ENCODE results near the gene MEMO1. TPM values are rescaled to one million over a fixed set of nuclear protein-coding genes. Genes with fewer than 3 reads are reported as not detected.
"Not testable (repeated sequence)": the region's sequence is repeated elsewhere in the genome, so short reads cannot be mapped to it uniquely, and the experiment has no call there.

MEMO1 gene
- 82.3 and 85.8 TPM in 2 replicates for total RNA-seq (2014; rRNA removed; shearing (Covaris generic); ENCODE audit: low replicate concordance)

DNA sequence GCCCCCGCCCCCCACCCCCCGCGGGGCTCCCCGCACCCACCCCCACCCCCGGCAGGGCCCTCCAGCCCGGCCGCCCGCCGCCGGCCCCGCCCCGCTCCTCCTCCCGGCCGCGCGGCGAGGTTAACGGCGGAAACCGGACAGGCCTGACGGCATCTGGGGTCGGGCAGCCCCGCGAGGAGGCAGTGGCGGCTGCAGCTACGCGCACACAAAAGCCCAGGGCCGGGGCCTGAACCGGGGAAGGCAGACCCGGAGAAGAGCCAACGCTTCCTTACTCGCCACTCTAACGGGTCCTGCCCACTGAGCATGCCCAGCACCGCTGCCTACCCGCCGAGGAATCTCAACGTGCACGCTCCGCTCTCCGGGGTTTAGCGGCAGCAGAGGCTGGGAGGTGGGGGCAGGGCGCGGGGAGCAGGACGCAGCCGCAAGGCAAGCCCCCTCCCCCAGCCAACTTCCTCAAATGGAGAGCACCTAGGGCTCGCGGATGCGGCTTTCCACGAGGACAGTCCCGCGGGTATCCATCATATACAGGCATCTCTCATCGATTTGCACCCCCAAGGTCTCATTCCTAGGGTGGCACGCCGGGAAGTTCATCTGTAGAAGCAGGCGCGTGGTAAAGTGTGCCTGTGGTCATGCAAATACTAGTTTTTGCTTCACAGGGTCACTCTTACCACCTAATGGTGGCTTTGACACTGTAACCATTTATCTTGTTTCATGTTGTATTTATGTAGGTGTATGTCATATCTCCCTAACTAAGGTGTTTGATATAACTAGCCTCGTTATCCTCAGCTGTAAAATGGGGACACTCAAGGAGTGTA is at the start of gene MEMO1:
Gene MEMO1, minus strand, starts transcription at position 339 of the 815 bp plus-strand sequence. CDS start 761 bp downstream, outside the sequence.
- Histone ChIP-seq H3K36me3 (peaks cover 3% of the 10 kb centered on the region; the same call in 1 of the 2 replicates), H3K27me3 (no peaks in the 10 kb centered on the region), H3K9me3 (no peaks in the 10 kb centered on the region), H3K4me3 (peak within 1 kb of the TSS; percentile 93)
- peak; percentile 95 for DNase-seq

DNA sequence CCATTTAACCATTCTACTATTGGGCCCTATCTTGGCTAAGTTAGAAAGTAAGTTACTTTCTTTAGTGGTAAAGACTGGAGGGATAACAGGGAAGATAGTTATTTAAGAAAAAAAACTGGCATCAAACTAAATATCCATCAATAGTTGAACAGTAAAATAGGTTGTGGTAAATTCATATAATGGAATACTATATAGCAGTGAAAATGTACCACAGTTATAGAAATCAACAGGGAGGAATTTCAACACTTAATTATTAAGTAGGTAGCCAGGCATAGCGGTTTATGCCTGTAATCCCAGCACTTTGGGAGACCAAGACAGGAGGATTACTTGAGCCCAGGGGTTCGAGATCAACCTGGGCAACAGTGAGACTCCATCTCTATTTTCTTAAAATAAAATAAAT is 49.5 kb upstream of the MEMO1 start:
- Histone ChIP-seq H3K4me3 (no peak overlapping the region), H3K36me3 (no peaks in the 10 kb centered on the region), H3K9me3 (no peaks in the 10 kb centered on the region), H3K27me3 (no peaks in the 10 kb centered on the region)
- no peak for DNase-seq

GRCh38 chr2:32058130-32058529 is 47.3 kb upstream of the MEMO1 start:
- Histone ChIP-seq H3K36me3 (no peaks in the 10 kb centered on the region), H3K4me3 (no peak overlapping the region), H3K27me3 (no peaks in the 10 kb centered on the region), H3K9me3 (no peaks in the 10 kb centered on the region)
- peak; percentile 47 for DNase-seq

- H3K9me3 ChIP-seq, H3K27me3 ChIP-seq, H3K36me3 ChIP-seq, DNase-seq, H3K4me3 ChIP-seq: not testable (repeated sequence)
Observed at GRCh38 chr2:32054583-32054982, 43.8 kb upstream of the MEMO1 start.

GRCh38 chr2:32051836-32052439 is 41.1 kb upstream of the MEMO1 start:
- H3K36me3 ChIP-seq: no peaks in the 10 kb centered on the region

DNA sequence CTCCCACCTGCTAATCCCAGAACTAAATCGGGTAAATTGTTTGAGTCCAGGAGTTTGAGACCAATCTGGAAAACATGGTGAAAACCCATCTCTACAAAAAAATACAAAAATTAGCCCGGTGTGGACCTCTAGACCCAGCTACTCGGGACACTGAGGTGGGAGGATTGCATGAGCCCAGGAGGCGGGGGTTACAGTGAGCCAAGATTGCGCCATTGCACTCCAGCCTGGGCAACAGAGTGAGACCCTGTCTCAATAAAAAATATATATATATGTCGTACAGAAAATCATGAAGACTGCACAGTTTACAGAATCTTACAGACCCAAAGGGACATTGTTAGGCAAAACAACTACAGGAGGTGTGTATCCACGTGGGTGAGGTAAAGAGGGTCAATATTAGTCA is 32.8 kb upstream of the MEMO1 start:
- no peaks in the 10 kb centered on the region for H3K9me3 ChIP-seq
- H3K4me3 ChIP-seq: no peak overlapping the region
- H3K36me3 ChIP-seq: no peaks in the 10 kb centered on the region
- DNase-seq: no peak
- H3K27me3 ChIP-seq: no peaks in the 10 kb centered on the region

More at GRCh38 chr2:32051836-32052439, 41.1 kb upstream of the MEMO1 start:
- Histone ChIP-seq H3K27me3 (no peaks in the 10 kb centered on the region), H3K4me3 (no peak overlapping the region), H3K9me3 (no peaks in the 10 kb centered on the region)
- no peak for DNase-seq

- Histone ChIP-seq H3K4me3 (peak within 1 kb of the TSS; percentile 60), H3K27me3 (no peaks in the 10 kb centered on the region), H3K36me3 (peaks cover 4% of the 10 kb centered on the region; the same call in 1 of the 2 replicates), H3K9me3 (no peaks in the 10 kb centered on the region)
- DNase-seq: peak; percentile 92
Observed at GRCh38 chr2:32039447-32040219, 28.8 kb upstream of the MEMO1 start, which contains the start of gene DPY30. DPY30 (minus strand) TSS chr2:32039805; CDS start chr2:32039456, 349 bp downstream.

GRCh38 chr2:32034198-32034887 is 23.5 kb upstream of the MEMO1 start:
- H3K27me3 ChIP-seq, H3K9me3 ChIP-seq, H3K4me3 ChIP-seq: not testable (repeated sequence)
- peak; percentile 6 for DNase-seq
- peaks cover 17% of the 10 kb centered on the region for H3K36me3 ChIP-seq

DNA sequence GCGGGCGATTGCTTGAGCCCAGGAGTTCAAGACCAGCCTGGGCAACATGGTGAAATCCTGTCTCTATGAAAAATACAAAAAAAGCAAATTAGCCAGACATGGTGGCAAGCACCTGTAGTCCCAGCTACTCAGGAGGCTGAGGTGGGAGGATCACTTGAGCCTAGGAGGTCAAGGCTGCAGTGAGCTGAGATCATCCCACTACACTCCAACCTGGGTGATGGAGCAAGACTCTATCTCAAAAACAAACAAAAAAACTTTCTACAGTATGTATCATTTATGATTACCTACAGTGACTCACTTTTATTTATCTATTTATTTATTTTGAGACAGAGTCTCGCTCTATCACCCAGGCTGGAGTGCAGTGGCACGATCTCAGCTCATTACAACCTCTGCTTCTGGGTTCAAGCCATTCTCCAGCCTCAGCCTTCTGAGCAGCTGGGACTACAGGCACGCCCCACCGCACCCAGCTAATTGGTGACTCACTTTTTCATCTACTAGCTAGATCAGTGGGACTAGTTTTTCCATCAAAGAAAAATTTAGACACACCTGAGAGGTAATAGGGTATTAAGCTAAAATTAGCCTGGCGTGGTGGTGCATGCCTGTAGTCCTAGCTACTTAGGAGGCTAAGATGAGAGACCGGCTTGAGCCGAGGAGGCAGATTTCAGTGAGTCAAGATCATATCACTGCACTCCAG is 8.1 kb upstream of the MEMO1 start:
- H3K4me3 ChIP-seq, H3K27me3 ChIP-seq, H3K9me3 ChIP-seq: not testable (repeated sequence)
- peaks cover 23% of the 10 kb centered on the region for H3K36me3 ChIP-seq
- DNase-seq: peak; percentile 32

DNA sequence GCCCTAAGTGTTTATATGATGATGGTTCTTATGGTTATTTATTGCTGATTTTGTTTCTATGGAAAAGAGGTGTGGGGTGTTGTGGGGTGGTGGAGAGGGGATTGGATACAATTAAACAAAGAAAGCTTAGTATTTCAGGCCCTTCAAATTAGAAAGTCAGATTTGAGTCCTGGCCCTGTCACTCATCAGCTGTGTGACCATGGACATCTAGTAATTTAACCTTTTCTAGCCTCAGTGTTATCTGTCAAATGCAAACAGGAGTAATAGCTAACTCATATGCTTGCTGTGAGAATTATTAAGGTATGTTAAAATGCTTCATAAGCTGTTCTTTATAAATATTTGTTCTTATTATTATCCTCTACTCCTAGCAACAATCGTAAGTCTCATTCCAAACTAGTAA is 2.1 kb upstream of the MEMO1 start:
- DNase-seq: no peak
- Histone ChIP-seq H3K27me3 (no peaks in the 10 kb centered on the region), H3K36me3 (peaks cover 4% of the 10 kb centered on the region), H3K9me3 (no peaks in the 10 kb centered on the region), H3K4me3 (no peak overlapping the region)

DNA sequence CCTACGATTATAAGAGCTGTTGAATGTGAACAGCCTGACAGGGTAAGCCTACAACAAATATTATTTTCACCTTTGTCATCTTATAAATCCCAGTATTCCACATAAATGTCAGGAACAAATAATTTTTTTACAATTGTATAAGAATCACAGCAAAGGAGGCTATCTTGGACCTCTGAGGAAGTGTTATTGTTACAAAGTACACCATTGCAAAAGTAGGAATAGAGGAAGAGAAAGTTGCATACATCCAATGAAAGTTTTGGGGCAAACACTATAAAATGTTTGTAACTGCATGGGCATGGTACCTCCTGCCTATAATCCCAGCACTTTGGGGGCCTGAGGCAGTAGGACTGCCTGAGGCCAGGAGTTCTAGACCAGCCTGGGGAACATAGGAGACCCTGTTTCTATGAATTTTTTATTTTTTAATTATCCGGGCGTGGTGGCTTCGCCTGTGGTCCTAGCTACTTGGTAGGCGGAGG is 715 bp upstream of the MEMO1 start:
- H3K27me3 ChIP-seq: no peaks in the 10 kb centered on the region

DNA sequence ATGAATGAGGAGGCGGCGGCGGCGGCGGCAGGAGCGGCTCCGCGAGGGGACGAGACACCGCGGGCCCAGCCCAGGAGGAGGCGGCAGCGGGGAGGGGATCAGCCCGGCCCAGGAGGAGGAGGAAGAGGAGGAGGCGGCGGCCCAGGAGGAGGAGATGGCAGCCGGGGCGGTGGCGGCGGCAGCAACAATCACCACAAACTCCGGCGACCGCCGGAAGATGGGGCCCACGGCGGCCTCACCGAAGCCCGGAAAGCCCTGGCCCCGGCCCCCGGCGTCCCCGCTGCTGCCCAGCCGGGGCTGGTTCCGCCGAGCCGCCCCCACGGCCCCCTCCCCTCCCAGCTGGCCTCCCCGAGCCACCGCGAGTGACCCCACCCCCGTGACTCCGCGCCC is 533 bp downstream of the MEMO1 start:
- H3K9me3 ChIP-seq, H3K36me3 ChIP-seq, H3K27me3 ChIP-seq: not testable (repeated sequence)
- peak overlapping the region; percentile 93 for H3K4me3 ChIP-seq
- DNase-seq: peak; percentile 74

More for the DNA sequence above, 715 bp upstream of the MEMO1 start:
- no peaks in the 10 kb centered on the region for H3K9me3 ChIP-seq
- peak overlapping the region; percentile 93 for H3K4me3 ChIP-seq
- H3K36me3 ChIP-seq: no peaks in the 10 kb centered on the region
- no peak for DNase-seq

DNA sequence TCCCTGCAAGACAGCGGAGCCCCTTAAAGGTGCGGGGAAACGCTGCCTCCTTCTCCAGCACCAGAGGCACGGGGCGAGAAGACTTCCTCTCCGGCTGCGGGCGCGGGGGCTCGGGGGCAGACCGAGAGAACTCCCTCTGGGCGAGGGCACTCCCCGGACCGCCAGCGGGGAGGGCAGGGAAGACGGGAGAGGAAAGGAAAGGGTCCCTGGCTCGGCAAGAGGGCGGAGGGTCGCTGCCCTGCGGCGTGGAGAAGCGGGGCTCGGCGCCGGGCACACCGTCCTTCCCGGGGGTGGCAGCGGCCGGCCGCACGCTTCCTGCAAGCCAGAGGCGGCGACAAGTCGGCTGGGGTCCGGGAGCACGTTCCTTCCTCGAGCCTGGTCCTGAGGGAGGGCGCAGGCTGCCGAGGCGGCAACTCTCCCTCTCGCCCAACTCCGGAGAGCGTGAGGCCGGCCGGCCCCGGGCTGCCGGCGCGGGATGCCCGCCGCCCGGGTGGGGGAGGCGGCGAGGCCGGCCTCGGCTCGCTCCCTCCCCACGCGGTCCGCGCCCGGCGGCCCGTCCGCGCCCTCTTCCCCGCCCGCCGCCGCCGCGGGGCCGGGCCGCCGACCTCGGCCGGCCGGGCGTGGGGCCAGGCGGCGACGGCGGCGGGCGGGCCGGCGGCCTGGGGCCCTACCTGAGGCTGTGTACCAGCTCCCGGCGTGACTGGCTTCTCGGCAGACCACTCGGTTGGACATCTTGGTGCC is 1.1 kb downstream of the MEMO1 start:
- H3K9me3 ChIP-seq: no peaks in the 10 kb centered on the region
- DNase-seq: peak; percentile 30
- H3K4me3 ChIP-seq: peak overlapping the region; percentile 93
- H3K36me3 ChIP-seq: peaks cover 3% of the 10 kb centered on the region; the same call in 1 of the 2 replicates
- H3K27me3 ChIP-seq: no peaks in the 10 kb centered on the region

DNA sequence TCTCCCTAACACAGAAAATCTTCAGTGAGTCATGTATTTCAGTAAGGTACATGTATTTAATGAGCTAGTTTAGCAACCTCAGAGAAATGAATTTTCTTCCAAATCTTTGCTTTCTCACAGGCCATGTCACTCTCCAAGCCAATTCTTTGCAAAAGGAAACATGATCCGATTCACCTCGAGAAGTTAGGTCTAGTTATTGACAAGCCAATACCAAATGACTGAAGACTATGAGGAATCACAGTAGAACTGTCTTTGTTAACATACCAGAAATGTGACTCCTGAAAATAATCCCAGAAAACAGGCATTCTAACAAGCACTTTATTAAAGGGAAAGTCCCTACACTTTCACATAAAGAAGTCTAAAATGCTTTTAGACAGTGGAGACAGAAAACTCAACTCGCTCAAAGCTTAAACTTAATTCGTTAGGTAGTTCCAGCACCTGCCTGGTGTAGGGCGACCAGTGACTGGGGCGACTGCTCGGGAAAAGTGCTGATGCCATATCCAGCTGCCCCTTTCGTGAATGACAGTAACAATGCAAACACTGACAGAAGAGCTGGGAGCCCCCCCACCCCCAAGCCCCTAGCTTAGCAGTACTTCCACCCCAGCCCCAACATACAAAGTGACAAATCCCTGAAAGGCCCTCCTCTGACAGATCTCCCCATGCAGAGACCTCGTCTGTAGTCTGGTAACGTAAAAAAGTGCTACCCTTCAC is 1.8 kb downstream of the MEMO1 start:
- DNase-seq: peak; percentile 2
- Histone ChIP-seq H3K9me3 (no peaks in the 10 kb centered on the region), H3K36me3 (peaks cover 3% of the 10 kb centered on the region; the same call in 1 of the 2 replicates)

DNA sequence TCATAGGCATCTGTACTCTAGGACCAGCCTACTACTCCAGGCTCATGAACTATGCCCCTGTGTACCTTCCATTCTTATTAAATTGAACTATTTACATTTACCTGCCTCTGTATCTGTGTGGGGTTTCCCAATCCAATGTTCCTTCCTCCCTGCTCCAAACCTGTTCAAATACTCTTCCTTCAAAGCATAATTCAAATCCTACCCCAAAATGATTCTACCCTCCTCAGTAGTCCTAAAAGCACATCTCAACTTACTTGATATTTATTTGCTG is 3.8 kb downstream of the MEMO1 start:
- peaks cover 3% of the 10 kb centered on the region for H3K36me3 ChIP-seq
- H3K9me3 ChIP-seq: no peaks in the 10 kb centered on the region
- no peak overlapping the region for H3K4me3 ChIP-seq
- H3K27me3 ChIP-seq: no peaks in the 10 kb centered on the region
- no peak for DNase-seq

More for the DNA sequence above, 1.8 kb downstream of the MEMO1 start:
- H3K4me3 ChIP-seq: peak overlapping the region; percentile 93
- H3K27me3 ChIP-seq: no peaks in the 10 kb centered on the region

All from MG63 (cell line).